Esophagus muscularis mucosa (tissue), 4 donors: ENCODE measurements around the gene CACNA2D2. TPM values are rescaled to one million over a fixed set of nuclear protein-coding genes. Genes with fewer than 3 reads are reported as not detected.

Experiments
- DNase-seq: peaks from one replicate; pipeline ENCODE4 v3.0.0-alpha.2; 2017; ENCODE audit errors: extremely low spot score
- H3K27ac ChIP-seq, 4 donors: fragments of 200-600 bp; sonication (generic); replicated peaks in 1 of 4; 1 replicate in 3 of 4; 2 replicates in 1 of 4; pipeline ENCODE4 v1.5.1; 2016 to 2019; ENCODE audit warnings: mild to moderate bottlenecking in 1 of 4
- H3K27me3 ChIP-seq, 4 donors: fragments of 200-600 bp; sonication (generic); one replicate each; pipeline versions ENCODE4 v1.5.1 to v1.6.0; 2016 to 2019
- H3K36me3 ChIP-seq, 4 donors: fragments of 200-600 bp; sonication (generic); one replicate each; pipeline ENCODE4 v1.5.1; 2016 to 2019
- H3K4me1 ChIP-seq, 4 donors: fragments of 200-600 bp; sonication (generic); one replicate each; pipeline ENCODE4 v1.5.1; 2016 to 2019
- H3K4me3 ChIP-seq, 4 donors: fragments of 200-600 bp; sonication (generic); 1 replicate in 2 of 4; 2 replicates in 2 of 4; pipeline ENCODE4 v1.5.1; 2016 to 2019; ENCODE audit warnings: mild to moderate bottlenecking in 4 of 4, moderate library complexity in 1 of 4
- H3K9me3 ChIP-seq, 4 donors: fragments of 200-600 bp; sonication (generic); 1 replicate in 3 of 4; 2 replicates in 1 of 4; pipeline ENCODE4 v1.5.1; 2016 to 2019
- CTCF ChIP-seq, 3 experiments: fragments of 200-600 bp in 2 of 3; fragments of 450-650 bp in 1 of 3; sonication (generic) in 2 of 3; IDR thresholded peaks; one replicate each; pipeline ENCODE4 v1.5.1; 2017 to 2019; ENCODE audit warnings: antibody characterized with exemption in 3 of 3, mild to moderate bottlenecking in 2 of 3, moderate library complexity in 1 of 3
- EP300 ChIP-seq: sonication (generic); formaldehyde crosslinking; IDR thresholded peaks from one replicate; pipeline ENCODE4 v1.6.1; 2017; ENCODE audit warnings: antibody characterized with exemption
- POLR2A ChIP-seq: fragments of 450-650 bp; IDR thresholded peaks from one replicate; pipeline ENCODE4 v1.6.1; 2017; ENCODE audit warnings: antibody characterized with exemption, moderate library complexity, mild to moderate bottlenecking, low read depth
- POLR2AphosphoS5 ChIP-seq, 2 donors: sonication (generic); formaldehyde crosslinking; IDR thresholded peaks; one replicate each; pipeline ENCODE4 v1.6.1; 2017; ENCODE audit warnings: antibody characterized with exemption in 2 of 2
- WGBS: methylation state at CpG from one replicate; pipeline ENCODE4 v1.1.5; 2018; 5-methylcytosine and 5-hydroxymethylcytosine counted together
- intact Hi-C: fragments of 100-400 bp; cut with DNase I; formaldehyde crosslinking; loops from one replicate; pipeline ENCODE4 v1.15.1; 2023
- total RNA-seq, 4 donors: library from RNA; depleted of rRNA; stranded (reverse); fragments of >200 nt; gene quantifications; one replicate each; pipeline versions ENCODE4 v1.1.0 to v1.2.1, GENCODE V29; 2016

Gene CACNA2D2
- total RNA-seq, 4 donors from 2014 or later, result 0.84 to 2.8 (median 1.1) TPM

- whole genome bisulfite sequencing, result 77% methylated on average over 16 of the region's 18 CpGs
- TF ChIP-seq POLR2AphosphoS5 (IDR thresholded peaks at IDR 0.05) (no peak), CTCF (IDR thresholded peaks at IDR 0.05) (no peak), EP300 (no peak), POLR2A (no peak)
- DNase-seq, result no peak
Measured at GRCh38 chr3:50539356-50540286, 36.2 kb upstream of the CACNA2D2 start.

GRCh38 chr3:50537421-50538129 is 34.1 kb upstream of the CACNA2D2 start:
- Histone ChIP-seq H3K27me3 (peaks cover 0 to 18% (median 0%) of the 10 kb centered on the region in 4 donors), H3K27ac (no peak overlapping the region), H3K4me3 (no peak overlapping the region), H3K36me3 (no peaks in the 10 kb centered on the region), H3K4me1 (no peaks in the 10 kb centered on the region), H3K9me3 (no peaks in the 10 kb centered on the region)
- WGBS, result 70% methylated on average over 4 of the region's 4 CpGs
- intact Hi-C loops, result no loop called here
- no peak for DNase-seq
- TF ChIP-seq POLR2A (no peak), EP300 (no peak), POLR2AphosphoS5 (IDR thresholded peaks at IDR 0.05) (no peak)

More at GRCh38 chr3:50539356-50540286, 36.2 kb upstream of the CACNA2D2 start:
- intact Hi-C loops, result no loop called here
- Histone ChIP-seq H3K9me3 (no peaks in the 10 kb centered on the region), H3K36me3 (no peaks in the 10 kb centered on the region), H3K27ac (no peak overlapping the region), H3K4me1 (no peaks in the 10 kb centered on the region), H3K4me3 (no peak overlapping the region), H3K27me3 (peaks cover 0 to 18% (median 0%) of the 10 kb centered on the region in 4 donors)

GRCh38 chr3:50536471-50537180 is 33.2 kb upstream of the CACNA2D2 start:
- peaks cover 0 to 18% (median 0%) of the 10 kb centered on the region in 4 donors for H3K27me3 ChIP-seq
- no peak for DNase-seq
- TF ChIP-seq POLR2A (no peak), CTCF (IDR thresholded peaks at IDR 0.05) (no peak), POLR2AphosphoS5 (IDR thresholded peaks at IDR 0.05) (no peak), EP300 (no peak)
- no peaks in the 10 kb centered on the region for H3K4me1 ChIP-seq
- H3K36me3 ChIP-seq, result no peaks in the 10 kb centered on the region
- intact Hi-C loops, result no loop called here
- 80% methylated on average over 5 of the region's 5 CpGs for WGBS
- H3K27ac ChIP-seq, result no peak overlapping the region
- no peaks in the 10 kb centered on the region for H3K9me3 ChIP-seq
- H3K4me3 ChIP-seq, result no peak overlapping the region

- no peak for DNase-seq
- no peak overlapping the region for H3K4me3 ChIP-seq
- intact Hi-C loops, result no loop called here
- 74% methylated on average over 9 of the region's 9 CpGs for WGBS
- no peak overlapping the region for H3K27ac ChIP-seq
- H3K27me3 ChIP-seq, result peaks cover 0 to 32% (median 0%) of the 10 kb centered on the region in 4 donors
- peaks cover 0 to 7% (median 0%) of the 10 kb centered on the region in 4 donors for H3K4me1 ChIP-seq
- no peaks in the 10 kb centered on the region for H3K9me3 ChIP-seq
- TF ChIP-seq POLR2AphosphoS5 (IDR thresholded peaks at IDR 0.05) (no peak), EP300 (no peak), POLR2A (no peak), CTCF (IDR thresholded peaks at IDR 0.05) (no peak)
- H3K36me3 ChIP-seq, result no peaks in the 10 kb centered on the region
Measured at GRCh38 chr3:50534681-50535330, 31.4 kb upstream of the CACNA2D2 start.
